Measurements from ENCODE around the gene OR2T1. TPM values are rescaled to one million over a fixed set of nuclear protein-coding genes. Genes with fewer than 3 reads are reported as not detected.

The OR2T1 gene
- total and polyA plus RNA-seq, 2 of the 8 experiments (the other 6 are each of a cell fraction or from before 2014, with no cell fraction given): not detected

DNA sequence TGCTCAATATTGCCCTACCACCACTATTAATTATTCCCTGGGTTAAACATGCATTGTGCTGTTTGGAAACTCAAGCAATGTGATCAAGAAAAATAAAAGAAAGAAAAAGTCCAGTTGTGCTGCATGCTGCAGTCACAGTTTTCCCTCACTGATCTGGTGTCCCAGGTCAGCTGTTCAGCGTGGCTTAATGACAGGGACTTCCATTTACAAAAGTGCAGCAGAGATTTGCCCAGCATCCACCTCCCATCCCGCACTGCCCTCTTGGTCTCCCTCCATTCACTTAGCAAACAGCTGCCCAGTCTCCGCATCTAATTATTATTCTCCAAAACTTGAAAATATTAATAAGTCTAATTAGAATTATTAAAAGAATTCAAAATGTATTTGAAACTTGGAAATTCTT is 43.4 kb upstream of the OR2T1 start:
- no peak overlapping the region for H2BK15ac ChIP-seq (ENCODE audit: low read length)
- H3K4ac ChIP-seq (replicated peaks; ENCODE audit: insufficient read length, low read depth, low read length): no peak overlapping the region
- no peak overlapping the region for H2BK12ac ChIP-seq (ENCODE audit: low read depth, low read length)
- H2BK20ac ChIP-seq (ENCODE audit: low read length): no peak overlapping the region
- H3K79me2 ChIP-seq (ENCODE audit: control insufficient read depth in 1 of 2, insufficient read depth in 2 of 2, low read length in 2 of 2): no peaks in the 10 kb centered on the region
- H3K4me2 ChIP-seq (ENCODE audit: insufficient read depth in 1 of 2, low read depth in 2 of 2, low read length in 2 of 2): no peak overlapping the region
- no peaks in the 10 kb centered on the region for H3K79me1 ChIP-seq (ENCODE audit: low read depth, low read length)
- FAIRE-seq (no peak), DNase-seq (ENCODE audit: low read depth in 1 of 2, low spot score in 2 of 2) (no peak)
- ChIA-PET POLR2A (ENCODE audit: partially characterized antibody) (no interaction called here), CTCF (ENCODE audit: partially characterized antibody) (no interaction called here)
- no peak overlapping the region for H3K56ac ChIP-seq (replicated peaks; ENCODE audit: insufficient read length, low read depth, low read length)
- H3K14ac ChIP-seq (ENCODE audit: insufficient read length): no peak overlapping the region
- no peak overlapping the region for H4K8ac ChIP-seq (ENCODE audit: extremely low read depth, insufficient read depth, low read length)
- H2BK5ac ChIP-seq (ENCODE audit: low read depth, low read length): no peak overlapping the region
- peaks cover 69 to 72% of the 10 kb centered on the region in 2 experiments for H3K9me3 ChIP-seq (ENCODE audit: insufficient read depth in 2 of 2, low read depth in 1 of 2, low read length in 1 of 2)
- H3K27me3 ChIP-seq (replicated peaks in 1 of 4; ENCODE audit: control insufficient read depth in 3 of 4, extremely low read depth in 1 of 4, insufficient read depth in 3 of 4, low read length in 3 of 4): no peaks in the 10 kb centered on the region
- H3K23ac ChIP-seq (ENCODE audit: insufficient read length): no peak overlapping the region
- no peak overlapping the region for H2AK5ac ChIP-seq (ENCODE audit: low read depth, low read length)
- H3K18ac ChIP-seq (ENCODE audit: extremely low read depth, low read length): no peak overlapping the region
- 76% methylated on average over 3 of the region's 3 CpGs; no CpG with 5 or more reads in 1 of the 2 experiments for WGBS, 2 experiments (ENCODE audit: extremely low coverage in 1 of 2, insufficient coverage in 1 of 2, insufficient read length in 1 of 2, insufficient replicate concordance in 2 of 2, low coverage in 1 of 2, low lambda C conversion rate in 2 of 2, missing lambda C conversion rate in 1 of 2)
- H4K5ac ChIP-seq (ENCODE audit: insufficient read length, low read depth, low read length): no peak overlapping the region
- H4K91ac ChIP-seq (replicated peaks; ENCODE audit: insufficient read length, low read length): no peak overlapping the region
- H3K4me3 ChIP-seq (ENCODE audit: extremely low read depth in 1 of 4, insufficient read depth in 2 of 4, low read depth in 3 of 4, low read length in 4 of 4): no peak overlapping the region
- no peak overlapping the region for H2AFZ ChIP-seq (ENCODE audit: low read length)
- TF ChIP-seq KDM4A (IDR thresholded peaks at IDR 0.05; ENCODE audit: low read depth, low read length, severe bottlenecking) (no peak), POU5F1 (IDR thresholded peaks at IDR 0.05; ENCODE audit: low read depth, low read length) (no peak), SAP30 (IDR thresholded peaks at IDR 0.05; ENCODE audit: insufficient read depth, insufficient replicate concordance, low read length) (no peak), POLR2A (IDR thresholded peaks at IDR 0.05; ENCODE audit: control extremely low read depth in 1 of 2, low read depth in 2 of 2, low read length in 2 of 2) (no peak), SP4 (IDR thresholded peaks at IDR 0.05; ENCODE audit: low read length) (no peak), TAF7 (optimal IDR thresholded peaks at IDR 0.05; ENCODE audit: borderline replicate concordance, low read depth, low read length) (no peak)
- TF ChIP-seq, protein P1, sequence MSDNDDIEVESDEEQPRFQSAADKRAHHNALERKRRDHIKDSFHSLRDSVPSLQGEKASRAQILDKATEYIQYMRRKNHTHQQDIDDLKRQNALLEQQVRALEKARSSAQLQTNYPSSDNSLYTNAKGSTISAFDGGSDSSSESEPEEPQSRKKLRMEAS (IDR thresholded peaks at IDR 0.05): no peak
- H3K36me3 ChIP-seq (ENCODE audit: control insufficient read depth in 2 of 4, insufficient read depth in 4 of 4, low read length in 3 of 4): no peaks in the 10 kb centered on the region
- H3K9ac ChIP-seq (replicated peaks in 1 of 4; ENCODE audit: extremely low read depth in 1 of 4, low read depth in 3 of 4, low read length in 3 of 4): no peak overlapping the region
- no peaks in the 10 kb centered on the region for H3K23me2 ChIP-seq (ENCODE audit: low read depth, low read length)
- no peak overlapping the region for H2BK120ac ChIP-seq (replicated peaks; ENCODE audit: low read depth, low read length)
- no peaks in the 10 kb centered on the region for H4K20me1 ChIP-seq (replicated peaks in 1 of 2; ENCODE audit: control insufficient read depth in 1 of 2, insufficient read depth in 2 of 2, low read length in 2 of 2)
- no peaks in the 10 kb centered on the region for H3K4me1 ChIP-seq (replicated peaks in 1 of 4; ENCODE audit: control insufficient read depth in 3 of 4, insufficient read depth in 4 of 4, low read length in 3 of 4)
- H3K27ac ChIP-seq (ENCODE audit: low read depth, low read length): no peak overlapping the region
